SK-N-SH (cell line): Measurements from ENCODE around the gene F5. TPM values are rescaled to one million over a fixed set of nuclear protein-coding genes. Genes with fewer than 3 reads are reported as not detected.

Source experiments
- CTCF ChIA-PET: fragments of 300-600, 350-600 bp; formaldehyde crosslinking; extraction: SDS; loops from one replicate; lab custom pipeline; 2021; lab: Yijun Ruan, JAX
- POLR2A ChIA-PET: fragments of 350-600 bp; sonication (Branson Sonifier 250); formaldehyde crosslinking; extraction: SDS; loops from one replicate; lab custom pipeline; 2020; ENCODE audit warnings: antibody characterized with exemption, inconsistent platforms; lab: Yijun Ruan, JAX
- DNase-seq: peaks from one replicate; pipeline ENCODE4 v3.0.0; 2012
- H2AFZ ChIP-seq: fragments of 200-600 bp; sonication (generic); 2 replicates; pipeline ENCODE4 v1.8.1; 2016; ENCODE audit warnings: antibody characterized with exemption, mild to moderate bottlenecking, low read depth
- H3F3A ChIP-seq: fragments of 200-600 bp; sonication (generic); replicated peaks from 2 replicates; pipeline ENCODE3; 2016; ENCODE audit warnings: antibody characterized with exemption, mild to moderate bottlenecking; ENCODE audit not compliant: insufficient read depth
- H3K27ac ChIP-seq, 2 experiments: fragments of 200-500 bp in 1 of 2; fragments of 200-600 bp in 1 of 2; sonication (Bioruptor generic) in 1 of 2; sonication (generic), shearing (Covaris generic) in 1 of 2; 2 replicates each; pipeline versions ENCODE4 v1.5.1 to v1.6.1; 2014 to 2016; ENCODE audit warnings: low read depth in 2 of 2, inconsistent platforms in 1 of 2, low read length in 1 of 2, mild to moderate bottlenecking in 1 of 2, mixed read lengths in 1 of 2
- H3K27me3 ChIP-seq: fragments of 200-600 bp; sonication (generic), shearing (Covaris generic); 2 replicates; pipeline ENCODE4 v1.6.1; 2016; ENCODE audit warnings: mixed run types; ENCODE audit not compliant: insufficient read depth
- H3K36me3 ChIP-seq, 2 experiments: fragments of 200-500 bp in 1 of 2; fragments of 200-600 bp in 1 of 2; sonication (Bioruptor generic) in 1 of 2; sonication (generic) in 1 of 2; replicated peaks in 1 of 2; 2 replicates each; pipeline versions ENCODE3 to v1.5.1; 2014 to 2016; ENCODE audit warnings: low read length in 1 of 2, mild to moderate bottlenecking in 1 of 2; ENCODE audit not compliant: insufficient read depth in 2 of 2, control insufficient read depth in 1 of 2
- H3K4me1 ChIP-seq, 2 experiments: fragments of 200-500 bp in 1 of 2; fragments of 200-600 bp in 1 of 2; sonication (Bioruptor generic) in 1 of 2; sonication (generic), shearing (Covaris generic) in 1 of 2; 2 replicates each; pipeline versions ENCODE4 v1.5.1 to v1.6.1; 2014 to 2016; ENCODE audit warnings: low read depth in 1 of 2, low read length in 1 of 2, mixed run types in 1 of 2; ENCODE audit not compliant: insufficient read depth in 2 of 2, control insufficient read depth in 1 of 2
- H3K4me2 ChIP-seq: fragments of 200-600 bp; sonication (generic), shearing (Covaris generic); 2 replicates; pipeline ENCODE4 v1.6.1; 2017; ENCODE audit warnings: mixed run types
- H3K4me3 ChIP-seq, 2 experiments: fragments of 200-500 bp in 1 of 2; fragments of 200-600 bp in 1 of 2; sonication (Bioruptor generic) in 1 of 2; sonication (generic), shearing (Covaris generic) in 1 of 2; 2 replicates each; pipeline versions ENCODE4 v1.5.1 to v1.8.1; 2014 to 2016; ENCODE audit warnings: low read depth in 2 of 2, inconsistent platforms in 1 of 2, low read length in 1 of 2, mild to moderate bottlenecking in 1 of 2, mixed read lengths in 1 of 2, moderate library complexity in 1 of 2
- H3K79me2 ChIP-seq: fragments of 200-600 bp; sonication (generic); 2 replicates; pipeline ENCODE4 v1.8.1; 2017; ENCODE audit warnings: mild to moderate bottlenecking; ENCODE audit not compliant: insufficient read depth
- H3K9ac ChIP-seq: fragments of 200-600 bp; sonication (generic); 2 replicates; pipeline ENCODE4 v1.6.1; 2017; ENCODE audit warnings: mixed run types
- H3K9me2 ChIP-seq: fragments of 200-600 bp; sonication (generic); 2 replicates; pipeline ENCODE4 v1.6.1; 2017; ENCODE audit warnings: mixed run types
- H3K9me3 ChIP-seq: fragments of 200-600 bp; sonication (generic); 2 replicates; pipeline ENCODE4 v1.6.1; 2017; ENCODE audit warnings: mixed run types, mild to moderate bottlenecking, moderate library complexity
- H4K20me1 ChIP-seq: fragments of 200-600 bp; sonication (generic); 2 replicates; pipeline ENCODE4 v1.6.1; 2017; ENCODE audit warnings: mild to moderate bottlenecking, mixed run types; ENCODE audit not compliant: insufficient read depth
- CHD2 ChIP-seq: fragments of 150-350 bp; IDR thresholded peaks from 2 replicates; pipeline ENCODE4 v1.6.1; 2018; ENCODE audit warnings: low read length; ENCODE audit not compliant: partially characterized antibody
- FOXJ3 ChIP-seq: sonication (generic); formaldehyde crosslinking; IDR thresholded peaks from 2 replicates; pipeline ENCODE4 v1.5.1; 2020; ENCODE audit warnings: mild to moderate bottlenecking, missing genetic modification reagents
- FOXM1 ChIP-seq: IDR thresholded peaks from 2 replicates; pipeline ENCODE4 v1.4.0; 2012; ENCODE audit warnings: low read depth, mild to moderate bottlenecking
- GABPA ChIP-seq: IDR thresholded peaks from 2 replicates; pipeline ENCODE4 v1.4.0; 2012; ENCODE audit warnings: low read depth, mild to moderate bottlenecking
- JUND ChIP-seq: IDR thresholded peaks from 2 replicates; pipeline ENCODE4 v1.4.0; 2012
- MEF2A ChIP-seq: IDR thresholded peaks from 2 replicates; pipeline ENCODE4 v1.4.0; 2012; ENCODE audit warnings: low read depth, borderline replicate concordance
- MXI1 ChIP-seq: IDR thresholded peaks from 2 replicates; pipeline ENCODE4 v1.6.1; 2012; ENCODE audit warnings: mild to moderate bottlenecking, low read depth, low read length, improper control_type of control experiment
- NRF1 ChIP-seq: IDR thresholded peaks from 2 replicates; pipeline ENCODE4 v1.6.1; 2012; ENCODE audit warnings: low read depth, mild to moderate bottlenecking, low read length
- POLR2AphosphoS5 ChIP-seq: IDR thresholded peaks from 2 replicates; pipeline ENCODE4 v1.6.1; 2012; ENCODE audit warnings: low read depth, low read length
- RAD21 ChIP-seq: IDR thresholded peaks from 2 replicates; pipeline ENCODE4 v1.6.1; 2012; ENCODE audit warnings: mild to moderate bottlenecking, low read length
- RCOR1 ChIP-seq: fragments of 150-350 bp; IDR thresholded peaks from 2 replicates; pipeline ENCODE4 v1.6.1; 2017; ENCODE audit warnings: antibody characterized with exemption, low read length
- REST ChIP-seq: IDR thresholded peaks from 2 replicates; pipeline ENCODE4 v1.6.1; 2012; ENCODE audit warnings: mild to moderate bottlenecking, low read depth, low read length, moderate library complexity
- RFX5 ChIP-seq: IDR thresholded peaks from 2 replicates; pipeline ENCODE4 v1.6.1; 2012; ENCODE audit warnings: mild to moderate bottlenecking, improper control_type of control experiment, low read length
- RXRA ChIP-seq: IDR thresholded peaks from 2 replicates; pipeline ENCODE4 v1.4.0; 2012; ENCODE audit warnings: low read depth, mild to moderate bottlenecking, borderline replicate concordance
- SIN3A ChIP-seq: IDR thresholded peaks from 2 replicates; pipeline ENCODE4 v1.6.1; 2012; ENCODE audit warnings: low read depth, mild to moderate bottlenecking, low read length, moderate library complexity, borderline replicate concordance
- TCF12 ChIP-seq: IDR thresholded peaks from 2 replicates; pipeline ENCODE4 v1.4.0; 2012
- YY1 ChIP-seq: IDR thresholded peaks from 2 replicates; pipeline ENCODE4 v1.4.0; 2012; ENCODE audit warnings: low read depth, mild to moderate bottlenecking
- WGBS: methylation state at CpG from one replicate; pipeline ENCODE4 v1.1.6; 2017; ENCODE audit warnings: low lambda C conversion rate; 5-methylcytosine and 5-hydroxymethylcytosine counted together
- polyA plus RNA-seq, 3 experiments: library from polyadenylated mRNA; depleted of rRNA; stranded (reverse); fragments of >200 nt; gene quantifications; 2 replicates each; pipeline ENCODE4 v1.2.3, GENCODE V29; 2012
- TF ChIP-seq, protein P1 (sequence below): fragments of 150-350 bp; IDR thresholded peaks from 2 replicates; pipeline ENCODE4 v1.6.1; 2016; ENCODE audit warnings: mild to moderate bottlenecking, low read depth, low read length

The F5 gene
- polyA plus RNA-seq, 1 of the 3 experiments (the other 2 are of a cell fraction), result under 0.01 TPM

DNA sequence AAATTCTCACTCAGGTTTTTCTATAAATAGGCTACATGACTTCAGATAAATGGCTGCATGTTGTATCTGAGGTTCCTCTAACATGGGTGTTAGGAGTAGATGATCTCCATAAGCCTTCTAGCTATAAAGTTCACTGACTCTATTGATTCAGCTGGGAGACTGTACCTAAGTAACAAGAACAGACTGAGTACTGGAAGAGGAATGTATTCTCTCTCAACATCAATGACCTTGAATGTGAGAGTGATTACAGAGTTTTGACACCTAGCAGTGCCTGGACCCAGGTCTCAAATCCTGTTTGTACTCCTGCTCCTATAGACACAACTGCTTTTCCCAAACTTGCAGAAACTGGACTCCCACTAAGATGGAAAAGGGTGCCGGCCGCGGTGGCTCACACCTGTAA lies 91.9 kb downstream of the F5 start:
- H3K9ac ChIP-seq, result no peak overlapping the region
- H3K4me1 ChIP-seq, result no peaks in the 10 kb centered on the region; a peak in 1 of 4 replicates
- H3K79me2 ChIP-seq, result no peaks in the 10 kb centered on the region
- no peak for DNase-seq
- H3K4me3 ChIP-seq, result no peak overlapping the region
- H3K36me3 ChIP-seq, result no peaks in the 10 kb centered on the region
- H3K4me2 ChIP-seq, result no peak overlapping the region
- H3K27ac ChIP-seq, result no peak overlapping the region
- ChIA-PET POLR2A (no interaction called here), CTCF (no interaction called here)
- TF ChIP-seq JUND (no peak), SIN3A (no peak), TCF12 (no peak), RFX5 (no peak), GABPA (no peak), MXI1 (no peak), RCOR1 (no peak), RAD21 (no peak)
- TF ChIP-seq, protein P1, sequence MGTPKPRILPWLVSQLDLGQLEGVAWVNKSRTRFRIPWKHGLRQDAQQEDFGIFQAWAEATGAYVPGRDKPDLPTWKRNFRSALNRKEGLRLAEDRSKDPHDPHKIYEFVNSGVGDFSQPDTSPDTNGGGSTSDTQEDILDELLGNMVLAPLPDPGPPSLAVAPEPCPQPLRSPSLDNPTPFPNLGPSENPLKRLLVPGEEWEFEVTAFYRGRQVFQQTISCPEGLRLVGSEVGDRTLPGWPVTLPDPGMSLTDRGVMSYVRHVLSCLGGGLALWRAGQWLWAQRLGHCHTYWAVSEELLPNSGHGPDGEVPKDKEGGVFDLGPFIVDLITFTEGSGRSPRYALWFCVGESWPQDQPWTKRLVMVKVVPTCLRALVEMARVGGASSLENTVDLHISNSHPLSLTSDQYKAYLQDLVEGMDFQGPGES, result no peak
- no peaks in the 10 kb centered on the region for H3K9me2 ChIP-seq
- H3K9me3 ChIP-seq, result no peaks in the 10 kb centered on the region
- H3F3A ChIP-seq, result no peaks in the 10 kb centered on the region
- no peak overlapping the region for H2AFZ ChIP-seq
- WGBS, result 100% methylated on average over 3 of the region's 3 CpGs
- no peaks in the 10 kb centered on the region for H4K20me1 ChIP-seq
- no peaks in the 10 kb centered on the region for H3K27me3 ChIP-seq

- Histone ChIP-seq H3F3A (no peaks in the 10 kb centered on the region), H3K4me2 (no peak overlapping the region), H3K4me1 (no peaks in the 10 kb centered on the region; a peak in 1 of 4 replicates), H2AFZ (no peak overlapping the region), H3K79me2 (no peaks in the 10 kb centered on the region)
- no peak for DNase-seq
- no peak for TF ChIP-seq FOXJ3
- TF ChIP-seq RXRA, result no peak
- no peak for TF ChIP-seq MEF2A
- no peak for TF ChIP-seq RFX5
- no peak for TF ChIP-seq NRF1
- no peak for TF ChIP-seq YY1
- TF ChIP-seq RAD21, result no peak
- no peak for TF ChIP-seq POLR2AphosphoS5
- no peak for TF ChIP-seq FOXM1
- TF ChIP-seq REST, result no peak
- TF ChIP-seq CHD2, result no peak
- no peak for TF ChIP-seq GABPA
- TF ChIP-seq, all 33 proteins: peak for 0
- POLR2A ChIA-PET, result no interaction called here
- WGBS, result 54% methylated on average over 1 of the region's 1 CpG
- Histone ChIP-seq H3K9ac (no peak overlapping the region), H3K27me3 (no peaks in the 10 kb centered on the region), H3K9me2 (no peaks in the 10 kb centered on the region), H4K20me1 (no peaks in the 10 kb centered on the region), H3K9me3 (no peaks in the 10 kb centered on the region), H3K36me3 (no peaks in the 10 kb centered on the region), H3K4me3 (no peak overlapping the region), H3K27ac (no peak overlapping the region)
- CTCF ChIA-PET, result interaction anchor here (1.1 kb wide), 1 partner anchor 53 kb away, joined by 3 read pairs; no protein-coding TSS in a partner anchor
These were observed 93.0 kb downstream of the F5 start for GRCh38 chr1:169493251-169493650.
